Ascending aorta (tissue), 2 donors: ENCODE data around the gene ZNF724. TPM values are rescaled to one million over a fixed set of nuclear protein-coding genes. Genes with fewer than 3 reads are reported as not detected.

Experiments
- DNase-seq, 2 donors: peaks; one replicate each; pipeline ENCODE4 v3.0.0-alpha.2; 2019; ENCODE audit warnings: low spot score in 2 of 2
- H3K27ac ChIP-seq, 2 donors: fragments of 200-600 bp; sonication (generic); one replicate each; pipeline ENCODE4 v1.5.1; 2016 to 2017; ENCODE audit warnings: mild to moderate bottlenecking in 1 of 2
- H3K27me3 ChIP-seq: fragments of 200-600 bp; sonication (generic); one replicate; pipeline ENCODE4 v1.5.1; 2017
- H3K36me3 ChIP-seq, 2 donors: fragments of 200-600 bp; sonication (generic); one replicate each; pipeline ENCODE4 v1.5.1; 2016
- H3K4me1 ChIP-seq, 2 donors: fragments of 200-600 bp; sonication (generic); one replicate each; pipeline ENCODE4 v1.5.1; 2016 to 2017; ENCODE audit warnings: mild to moderate bottlenecking in 1 of 2
- H3K4me3 ChIP-seq, 2 donors: fragments of 200-600 bp; sonication (generic); one replicate each; pipeline ENCODE4 v1.5.1; 2016 to 2017; ENCODE audit warnings: mild to moderate bottlenecking in 1 of 2
- H3K9me3 ChIP-seq, 2 donors: fragments of 200-600 bp; sonication (generic); one replicate each; pipeline ENCODE4 v1.5.1; 2016
- intact Hi-C: fragments of 100-400 bp; cut with DNase I; formaldehyde crosslinking; loops from one replicate; pipeline ENCODE4 v1.15.1; 2023
- total RNA-seq: library from RNA; depleted of rRNA; stranded (reverse); fragments of >200 nt; gene quantifications from one replicate; pipeline ENCODE4 v1.1.0, GENCODE V29; 2016
- TF ChIP-seq, protein P1 (sequence below), 3 experiments: fragments of 200-600 bp in 2 of 3; fragments of 450-650 bp in 1 of 3; sonication (generic) in 2 of 3; IDR thresholded peaks; one replicate each; pipeline ENCODE4 v1.5.1; 2016 to 2019; ENCODE audit warnings: antibody characterized with exemption in 3 of 3, mild to moderate bottlenecking in 1 of 3, moderate library complexity in 1 of 3

ZNF724 gene
- total RNA-seq, 1 donor from 2014 or later: not detected

DNA sequence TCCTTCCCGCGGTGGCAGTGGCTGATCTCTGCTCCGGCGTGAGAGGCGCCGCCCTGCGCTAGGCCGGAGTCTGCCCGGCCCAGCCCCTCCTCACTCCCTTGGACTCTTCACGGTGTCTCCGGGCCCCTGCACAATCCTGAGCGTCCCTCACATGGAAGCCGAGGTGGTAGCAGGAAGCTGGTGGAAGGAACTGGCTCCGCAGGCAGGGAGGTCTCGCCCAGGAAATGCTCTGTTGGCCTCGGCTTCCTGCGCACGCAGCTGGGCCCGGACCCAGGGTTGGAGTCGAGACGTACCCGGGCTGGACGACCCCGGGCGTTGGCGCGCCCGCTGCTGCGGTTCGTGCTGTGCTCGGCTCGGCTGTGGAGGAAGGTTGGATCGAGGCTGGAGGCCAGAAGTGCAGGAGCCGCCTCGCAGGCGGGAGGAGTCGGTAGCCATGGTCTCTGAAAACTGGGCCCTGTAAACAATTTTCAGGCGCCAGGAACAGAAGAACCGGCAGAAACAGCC, 46.3 kb downstream of the ZNF724 start:
- H3K4me3 ChIP-seq: peak overlapping the region; percentile 16 to 61
- H3K27me3 ChIP-seq: no peaks in the 10 kb centered on the region
- DNase-seq: no peak
- H3K36me3 ChIP-seq: no peaks in the 10 kb centered on the region
- H3K4me1 ChIP-seq: peaks cover 0 to 2% of the 10 kb centered on the region in 2 donors
- intact Hi-C loops: no loop called here
- peaks cover 0 to 4% of the 10 kb centered on the region in 2 donors for H3K9me3 ChIP-seq
- peak overlapping the region; percentile 53 to 57 for H3K27ac ChIP-seq
- TF ChIP-seq, protein P1, sequence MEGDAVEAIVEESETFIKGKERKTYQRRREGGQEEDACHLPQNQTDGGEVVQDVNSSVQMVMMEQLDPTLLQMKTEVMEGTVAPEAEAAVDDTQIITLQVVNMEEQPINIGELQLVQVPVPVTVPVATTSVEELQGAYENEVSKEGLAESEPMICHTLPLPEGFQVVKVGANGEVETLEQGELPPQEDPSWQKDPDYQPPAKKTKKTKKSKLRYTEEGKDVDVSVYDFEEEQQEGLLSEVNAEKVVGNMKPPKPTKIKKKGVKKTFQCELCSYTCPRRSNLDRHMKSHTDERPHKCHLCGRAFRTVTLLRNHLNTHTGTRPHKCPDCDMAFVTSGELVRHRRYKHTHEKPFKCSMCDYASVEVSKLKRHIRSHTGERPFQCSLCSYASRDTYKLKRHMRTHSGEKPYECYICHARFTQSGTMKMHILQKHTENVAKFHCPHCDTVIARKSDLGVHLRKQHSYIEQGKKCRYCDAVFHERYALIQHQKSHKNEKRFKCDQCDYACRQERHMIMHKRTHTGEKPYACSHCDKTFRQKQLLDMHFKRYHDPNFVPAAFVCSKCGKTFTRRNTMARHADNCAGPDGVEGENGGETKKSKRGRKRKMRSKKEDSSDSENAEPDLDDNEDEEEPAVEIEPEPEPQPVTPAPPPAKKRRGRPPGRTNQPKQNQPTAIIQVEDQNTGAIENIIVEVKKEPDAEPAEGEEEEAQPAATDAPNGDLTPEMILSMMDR (IDR thresholded peaks at IDR 0.05): no peak

DNA sequence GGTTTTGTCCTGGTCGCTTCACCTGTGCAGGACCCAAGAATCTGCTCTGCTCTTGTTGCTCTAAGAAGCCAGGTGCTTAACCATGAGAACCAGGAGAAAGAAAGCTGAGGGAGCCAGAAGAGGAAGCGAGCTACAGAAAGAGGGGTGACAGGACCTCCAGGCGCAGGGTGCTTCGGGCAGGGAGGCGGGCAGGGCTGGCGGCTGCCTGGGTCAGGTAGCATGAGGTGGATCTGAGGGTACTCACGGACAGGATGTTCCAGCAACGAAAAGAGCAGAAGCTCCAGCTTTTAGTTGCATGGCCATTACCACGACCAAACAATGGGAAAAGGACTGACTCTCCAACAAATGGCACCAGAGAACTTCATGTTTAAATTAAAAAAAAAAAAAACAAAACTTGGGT, 59.9 kb downstream of the ZNF724 start:
- no peak overlapping the region for H3K27ac ChIP-seq
- no peaks in the 10 kb centered on the region for H3K4me1 ChIP-seq
- H3K36me3 ChIP-seq: no peaks in the 10 kb centered on the region
- TF ChIP-seq, protein P1 (IDR thresholded peaks at IDR 0.05): no peak
- DNase-seq: no peak
- H3K27me3 ChIP-seq: no peaks in the 10 kb centered on the region
- no peaks in the 10 kb centered on the region for H3K9me3 ChIP-seq
- H3K4me3 ChIP-seq: no peak overlapping the region
- intact Hi-C loops: no loop called here

DNA sequence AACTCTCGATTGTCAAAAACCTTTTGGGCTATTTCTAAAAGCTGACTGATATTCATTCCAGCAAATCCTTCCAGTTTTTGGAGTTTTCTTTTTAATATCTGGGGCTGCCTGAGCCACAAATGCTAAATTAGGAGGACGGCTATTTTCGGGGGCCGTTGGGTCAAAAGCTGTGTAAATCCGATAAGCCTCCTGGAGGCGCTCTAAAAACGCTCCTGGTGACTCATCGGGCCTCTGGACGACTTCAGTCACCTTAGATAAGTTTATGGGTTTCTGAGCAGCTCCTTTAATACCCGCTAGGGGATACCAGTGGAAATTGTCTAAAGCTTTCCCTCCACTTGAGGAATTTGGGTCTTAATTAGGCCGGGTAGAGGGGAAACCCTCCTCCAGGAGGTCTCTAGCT, 66.9 kb downstream of the ZNF724 start:
- TF ChIP-seq, protein P1 (IDR thresholded peaks at IDR 0.05): no peak
- DNase-seq: no peak
- intact Hi-C loops: no loop called here
- H3K27me3 ChIP-seq: no peaks in the 10 kb centered on the region
- H3K36me3 ChIP-seq: no peaks in the 10 kb centered on the region
- no peak overlapping the region for H3K27ac ChIP-seq
- H3K4me3 ChIP-seq: no peak overlapping the region
- no peaks in the 10 kb centered on the region for H3K9me3 ChIP-seq
- H3K4me1 ChIP-seq: no peaks in the 10 kb centered on the region

Other genes starting within 250 kb of the ZNF724 start
- 7.0 TPM for gene ZNF728, start 247.2 kb downstream of the ZNF724 start, total RNA-seq
- not detected for gene ZNF730, start 133.4 kb downstream of the ZNF724 start, total RNA-seq
- gene ZNF91, start 145.1 kb upstream of the ZNF724 start, total RNA-seq: 28.5 TPM